ENCODE measurements around the gene BCL2L1. TPM values are rescaled to one million over a fixed set of nuclear protein-coding genes. Genes with fewer than 3 reads are reported as not detected.

BCL2L1 gene
- total RNA-seq, 1 donor from 2014 or later: 126 TPM

- Histone ChIP-seq H3K9me3 (no peaks in the 10 kb centered on the region), H3K4me1 (peaks cover 92% of the 10 kb centered on the region), H3K36me3 (peaks cover 60% of the 10 kb centered on the region), H3K27me3 (ENCODE audit: low read depth) (no peaks in the 10 kb centered on the region), H3K4me3 (no peak overlapping the region), H3K27ac (peak overlapping the region; percentile 74)
- ATAC-seq (peak; percentile 60 to 64), DNase-seq (peak; percentile 70)
- intact Hi-C loops (cut with DNase I): no loop called here
- TF ChIP-seq CTCF (IDR thresholded peaks at IDR 0.05): no peak
These were observed 15.9 kb downstream of the BCL2L1 start for GRCh38 chr20:31706607-31707257.

- Histone ChIP-seq H3K36me3 (peaks cover 61% of the 10 kb centered on the region), H3K4me3 (no peak overlapping the region), H3K9me3 (no peaks in the 10 kb centered on the region), H3K4me1 (peaks cover 92% of the 10 kb centered on the region), H3K27me3 (ENCODE audit: low read depth) (no peaks in the 10 kb centered on the region), H3K27ac (peak overlapping the region; percentile 74)
- no peak for TF ChIP-seq CTCF (IDR thresholded peaks at IDR 0.05)
- intact Hi-C loops (cut with DNase I): no loop called here
- DNase-seq (no peak), ATAC-seq (peak; percentile 14 to 42)
These were observed 16.8 kb downstream of the BCL2L1 start for GRCh38 chr20:31705598-31706597.

GRCh38 chr20:31705191-31705590 is 17.5 kb downstream of the BCL2L1 start:
- DNase-seq: no peak
- Histone ChIP-seq H3K9me3 (no peaks in the 10 kb centered on the region), H3K4me1 (peaks cover 92% of the 10 kb centered on the region), H3K27ac (peak overlapping the region; percentile 74), H3K36me3 (peaks cover 58% of the 10 kb centered on the region), H3K27me3 (ENCODE audit: low read depth) (no peaks in the 10 kb centered on the region), H3K4me3 (no peak overlapping the region)
- no peak for ATAC-seq
- no peak for TF ChIP-seq CTCF (IDR thresholded peaks at IDR 0.05)
- intact Hi-C loops (cut with DNase I): no loop called here

GRCh38 chr20:31704225-31705119 is 18.2 kb downstream of the BCL2L1 start:
- intact Hi-C loops (cut with DNase I): no loop called here

More at GRCh38 chr20:31704225-31705119, 18.2 kb downstream of the BCL2L1 start:
- Histone ChIP-seq H3K4me3 (no peak overlapping the region), H3K27ac (peak overlapping the region; percentile 74), H3K27me3 (ENCODE audit: low read depth) (no peaks in the 10 kb centered on the region), H3K36me3 (peaks cover 51% of the 10 kb centered on the region), H3K9me3 (no peaks in the 10 kb centered on the region), H3K4me1 (peaks cover 94% of the 10 kb centered on the region)
- DNase-seq (peak; percentile 75), ATAC-seq (peak; percentile 88 to 89)
- no peak for TF ChIP-seq CTCF (IDR thresholded peaks at IDR 0.05)
